Esophagus muscularis mucosa (tissue), 4 donors: ENCODE data around the gene B3GALNT2.

Experiments
- EP300 ChIP-seq: sonication (generic); formaldehyde crosslinking; IDR thresholded peaks from one replicate; pipeline ENCODE4 v1.6.1; 2017; ENCODE audit warnings: antibody characterized with exemption
- POLR2A ChIP-seq: fragments of 450-650 bp; IDR thresholded peaks from one replicate; pipeline ENCODE4 v1.6.1; 2017; ENCODE audit warnings: antibody characterized with exemption, moderate library complexity, mild to moderate bottlenecking, low read depth
- TF ChIP-seq, protein P1 (sequence below), 3 experiments: fragments of 200-600 bp in 2 of 3; fragments of 450-650 bp in 1 of 3; sonication (generic) in 2 of 3; IDR thresholded peaks; one replicate each; pipeline ENCODE4 v1.5.1; 2017 to 2019; ENCODE audit warnings: antibody characterized with exemption in 3 of 3, mild to moderate bottlenecking in 2 of 3, moderate library complexity in 1 of 3

DNA sequence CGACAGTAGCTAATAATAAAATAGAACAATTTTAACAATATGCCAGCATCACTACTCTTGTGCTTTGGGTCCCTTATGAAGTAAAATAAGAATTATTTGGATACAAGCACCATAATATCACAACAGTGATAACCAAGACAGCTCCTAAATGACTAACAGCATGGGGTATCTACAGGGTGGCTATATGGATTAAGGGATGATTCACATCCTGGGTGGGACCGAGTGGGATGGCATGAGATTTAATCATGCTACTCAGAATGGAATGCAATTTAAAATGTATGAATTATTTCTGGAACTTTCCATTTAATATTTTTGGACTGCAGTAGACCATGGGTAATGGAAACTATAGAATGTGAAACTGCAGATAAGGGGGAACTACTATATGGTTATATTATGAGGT is 28.1 kb upstream of the B3GALNT2 start:
- TF ChIP-seq, protein P1, sequence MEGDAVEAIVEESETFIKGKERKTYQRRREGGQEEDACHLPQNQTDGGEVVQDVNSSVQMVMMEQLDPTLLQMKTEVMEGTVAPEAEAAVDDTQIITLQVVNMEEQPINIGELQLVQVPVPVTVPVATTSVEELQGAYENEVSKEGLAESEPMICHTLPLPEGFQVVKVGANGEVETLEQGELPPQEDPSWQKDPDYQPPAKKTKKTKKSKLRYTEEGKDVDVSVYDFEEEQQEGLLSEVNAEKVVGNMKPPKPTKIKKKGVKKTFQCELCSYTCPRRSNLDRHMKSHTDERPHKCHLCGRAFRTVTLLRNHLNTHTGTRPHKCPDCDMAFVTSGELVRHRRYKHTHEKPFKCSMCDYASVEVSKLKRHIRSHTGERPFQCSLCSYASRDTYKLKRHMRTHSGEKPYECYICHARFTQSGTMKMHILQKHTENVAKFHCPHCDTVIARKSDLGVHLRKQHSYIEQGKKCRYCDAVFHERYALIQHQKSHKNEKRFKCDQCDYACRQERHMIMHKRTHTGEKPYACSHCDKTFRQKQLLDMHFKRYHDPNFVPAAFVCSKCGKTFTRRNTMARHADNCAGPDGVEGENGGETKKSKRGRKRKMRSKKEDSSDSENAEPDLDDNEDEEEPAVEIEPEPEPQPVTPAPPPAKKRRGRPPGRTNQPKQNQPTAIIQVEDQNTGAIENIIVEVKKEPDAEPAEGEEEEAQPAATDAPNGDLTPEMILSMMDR (IDR thresholded peaks at IDR 0.05): no peak
- TF ChIP-seq POLR2A: no peak
- TF ChIP-seq EP300: no peak
